IMR-90 (cell line): ENCODE data around the gene SNCA. TPM values are rescaled to one million over a fixed set of nuclear protein-coding genes. Genes with fewer than 3 reads are reported as not detected.

ENCODE experiments used
- ATAC-seq: fragments of 200-7000 bp; cut with Tn5 transposase; 2 replicates; pipeline ENCODE4 v1.9.1; 2020; ENCODE audit warnings: low read depth, mild to moderate bottlenecking, moderate library complexity
- BruUV-seq: library from RNA; stranded (reverse); fragments of 400-500 nt; replicated peaks from 2 replicates; lab custom pipeline; 2021; lab: Mats Ljungman, UMichigan
- CTCF ChIA-PET: fragments of 300-600 bp; formaldehyde crosslinking; extraction: SDS; loops from one replicate; lab custom pipeline; 2021; ENCODE audit warnings: antibody characterized with exemption; lab: Yijun Ruan, JAX
- POLR2A ChIA-PET: fragments of 300-600 bp; sonication (Branson Sonifier 250); formaldehyde crosslinking; loops from one replicate; lab custom pipeline; 2022; ENCODE audit warnings: antibody characterized with exemption; ENCODE audit not compliant: unreplicated experiment; lab: Charles Lee
- DNase-seq: peaks from one replicate; pipeline ENCODE4 v3.0.0; 2013
- H2AFZ ChIP-seq: replicated peaks from 2 replicates; pipeline ENCODE3; 2013; ENCODE audit warnings: low read length, mild to moderate bottlenecking; ENCODE audit not compliant: poor library complexity
- H2AK5ac ChIP-seq: 2 replicates; pipeline ENCODE4 v1.6.1; 2013; ENCODE audit warnings: low read depth, low read length, inconsistent platforms
- H2AK9ac ChIP-seq: replicated peaks from 2 replicates; pipeline ENCODE3; 2013; ENCODE audit warnings: mild to moderate bottlenecking, low read depth, low read length, moderate library complexity; ENCODE audit not compliant: poor library complexity
- H2BK120ac ChIP-seq: 2 replicates; pipeline ENCODE4 v1.6.1; 2013; ENCODE audit warnings: low read depth, low read length, inconsistent platforms
- H2BK15ac ChIP-seq: 3 replicates; pipeline ENCODE4 v1.6.1; 2013; ENCODE audit warnings: low read depth, low read length, inconsistent platforms
- H2BK20ac ChIP-seq: 2 replicates; pipeline ENCODE4 v1.6.1; 2013; ENCODE audit warnings: low read depth, mild to moderate bottlenecking, inconsistent platforms, low read length, moderate library complexity
- H2BK5ac ChIP-seq: 2 replicates; pipeline ENCODE4 v1.6.1; 2013; ENCODE audit warnings: mild to moderate bottlenecking, low read depth, low read length, inconsistent platforms; ENCODE audit not compliant: poor library complexity, severe bottlenecking
- H3K14ac ChIP-seq: replicated peaks from 2 replicates; pipeline ENCODE4 v1.6.1; 2013; ENCODE audit warnings: low read depth, low read length, inconsistent platforms
- H3K18ac ChIP-seq: 2 replicates; pipeline ENCODE4 v1.6.1; 2013; ENCODE audit warnings: low read depth, low read length, control low read depth
- H3K23ac ChIP-seq: 2 replicates; pipeline ENCODE4 v1.6.1; 2013; ENCODE audit warnings: low read depth, low read length, inconsistent platforms
- H3K27ac ChIP-seq: 2 replicates; pipeline ENCODE4 v1.5.1; 2013; ENCODE audit warnings: mild to moderate bottlenecking, control low read depth, low read length; ENCODE audit not compliant: insufficient read depth
- H3K27me3 ChIP-seq: 2 replicates; pipeline ENCODE4 v1.6.1; 2013; ENCODE audit warnings: low read length; ENCODE audit not compliant: control insufficient read depth, insufficient read depth
- H3K36me3 ChIP-seq: 2 replicates; pipeline ENCODE4 v1.6.1; 2013; ENCODE audit warnings: low read length, mixed read lengths; ENCODE audit not compliant: control insufficient read depth, insufficient read depth
- H3K4ac ChIP-seq: 2 replicates; pipeline ENCODE4 v1.6.1; 2013; ENCODE audit warnings: low read depth, low read length, inconsistent platforms
- H3K4me1 ChIP-seq: 2 replicates; pipeline ENCODE4 v1.6.1; 2013; ENCODE audit warnings: low read length, mixed read lengths; ENCODE audit not compliant: control insufficient read depth, insufficient read depth
- H3K4me2 ChIP-seq: 2 replicates; pipeline ENCODE4 v1.6.1; 2013; ENCODE audit warnings: low read depth, mild to moderate bottlenecking, control low read depth, low read length, moderate library complexity
- H3K4me3 ChIP-seq: 2 replicates; pipeline ENCODE4 v1.5.1; 2013; ENCODE audit warnings: low read depth, mild to moderate bottlenecking, control low read depth, low read length, moderate library complexity; ENCODE audit not compliant: insufficient read depth
- H3K56ac ChIP-seq: 2 replicates; pipeline ENCODE4 v1.6.1; 2013; ENCODE audit warnings: low read length, inconsistent platforms; ENCODE audit not compliant: insufficient read depth; ENCODE audit errors: extremely low read depth
- H3K79me1 ChIP-seq, 2 experiments: 2 replicates each; pipeline ENCODE4 v1.6.1; 2013; ENCODE audit warnings: low read length in 2 of 2, inconsistent platforms in 1 of 2, low read depth in 1 of 2
- H3K9ac ChIP-seq: 2 replicates; pipeline ENCODE4 v1.6.1; 2013; ENCODE audit warnings: low read depth, low read length, control low read depth
- H3K9me1 ChIP-seq: 2 replicates; pipeline ENCODE4 v1.6.1; 2013; ENCODE audit warnings: low read length, inconsistent platforms; ENCODE audit not compliant: insufficient read depth
- H3K9me3 ChIP-seq: 2 replicates; pipeline ENCODE4 v1.6.1; 2013; ENCODE audit warnings: low read length; ENCODE audit not compliant: control insufficient read depth, insufficient read depth
- H4K20me1 ChIP-seq: 2 replicates; pipeline ENCODE4 v1.6.1; 2013; ENCODE audit warnings: low read length, inconsistent platforms; ENCODE audit not compliant: insufficient read depth
- H4K5ac ChIP-seq: 2 replicates; pipeline ENCODE4 v1.6.1; 2013; ENCODE audit warnings: mild to moderate bottlenecking, low read depth, low read length, control low read depth
- H4K8ac ChIP-seq, 2 experiments: 2 replicates each; pipeline ENCODE4 v1.6.1; 2013; ENCODE audit warnings: low read depth in 2 of 2, low read length in 2 of 2, control low read depth in 1 of 2, inconsistent platforms in 1 of 2
- H4K91ac ChIP-seq: 2 replicates; pipeline ENCODE4 v1.6.1; 2013; ENCODE audit warnings: low read depth, low read length, inconsistent platforms; ENCODE audit not compliant: insufficient read depth
- BHLHE40 ChIP-seq: fragments of 150-350 bp; IDR thresholded peaks from 2 replicates; pipeline ENCODE4 v1.6.1; 2016; ENCODE audit warnings: mild to moderate bottlenecking, low read depth, low read length
- RCOR1 ChIP-seq: IDR thresholded peaks from 2 replicates; pipeline ENCODE4 v1.6.1; 2012; ENCODE audit warnings: mild to moderate bottlenecking, low read length, improper control_type of control experiment; ENCODE audit not compliant: insufficient replicate concordance
- WGBS, 2 experiments: methylation state at CpG; one replicate each; pipeline versions ENCODE4 v1.1.5 to v1.1.7; 2013; ENCODE audit warnings: missing lambda C conversion rate in 2 of 2; ENCODE audit not compliant: insufficient read length in 1 of 2; ENCODE audit errors: extremely low coverage in 2 of 2; 5-methylcytosine and 5-hydroxymethylcytosine counted together
- dilution Hi-C: fragments of 300-500 bp; cut with HindIII; formaldehyde crosslinking; loops from one replicate; pipeline ENCODE4 v1.14.3; 2018; ENCODE audit warnings: low sequenced_read_pairs; ENCODE audit not compliant: unreplicated experiment
- in situ Hi-C: fragments of 300-500 bp; cut with MboI; formaldehyde crosslinking; loops from 3 replicates; pipeline ENCODE4 v1.14.3; 2019; ENCODE audit warnings: low sequenced_read_pairs, inconsistent platforms, mixed read lengths
- intact Hi-C: fragments of 100-400 bp; cut with micrococcal nuclease; formaldehyde crosslinking; loops from 2 replicates; pipeline ENCODE4 v1.10.0; 2022
- polyA plus RNA-seq, 3 experiments: library from polyadenylated mRNA; depleted of rRNA; stranded (reverse); fragments of >200 nt; gene quantifications; 2 replicates each; pipeline ENCODE4 v1.2.3, GENCODE V29; 2012; ENCODE audit warnings: low replicate concordance in 1 of 3
- total RNA-seq: library from RNA; depleted of rRNA; stranded (reverse); fragments of >200 nt; gene quantifications from 2 replicates; pipeline ENCODE4 v1.2.3, GENCODE V29; 2012
- TF ChIP-seq, protein P1 (sequence below): fragments of 150-350 bp; IDR thresholded peaks from 2 replicates; pipeline ENCODE4 v1.6.1; 2016; ENCODE audit warnings: low read depth, mild to moderate bottlenecking, low read length, moderate library complexity, borderline replicate concordance

SNCA gene
- total and polyA plus RNA-seq, 2 of the 4 experiments (the other 2 are of a cell fraction): 0.36 to 0.46 TPM

DNA sequence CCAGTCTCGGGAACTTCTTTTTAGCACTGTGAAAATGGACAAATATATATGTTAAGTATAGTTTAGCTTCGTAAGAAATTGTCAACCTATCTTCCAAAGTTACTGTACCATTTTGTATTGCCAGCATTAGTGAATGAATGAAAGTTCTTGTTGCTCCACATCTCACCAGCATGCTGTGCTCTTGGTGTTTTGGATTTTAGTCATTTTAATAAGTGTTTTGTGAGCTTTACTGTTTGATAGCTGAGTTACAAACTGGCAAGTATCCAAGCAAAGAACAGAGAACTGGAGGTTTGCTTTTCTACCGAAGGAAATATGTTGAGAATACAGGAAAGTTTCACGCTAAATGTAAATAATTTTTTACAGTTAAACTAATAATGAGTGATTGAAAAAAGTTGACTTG lies 33.0 kb downstream of the SNCA start:
- in situ Hi-C loops: no loop called here
- DNase-seq: no peak
- Histone ChIP-seq H3K27ac (no peak overlapping the region), H3K9me3 (no peaks in the 10 kb centered on the region), H2AFZ (no peak overlapping the region), H3K4ac (no peak overlapping the region), H3K4me3 (no peak overlapping the region), H3K23ac (no peak overlapping the region), H3K18ac (no peak overlapping the region), H3K9me1 (no peaks in the 10 kb centered on the region), H3K14ac (no peak overlapping the region), H2BK120ac (no peak overlapping the region), H2BK15ac (no peak overlapping the region), H4K5ac (no peak overlapping the region), H4K20me1 (no peaks in the 10 kb centered on the region), H3K4me1 (peaks cover 2% of the 10 kb centered on the region; the same call in 1 of the 2 replicates), H3K79me1 (no peaks in the 10 kb centered on the region), H2AK9ac (no peak overlapping the region), H3K56ac (no peak overlapping the region), H4K91ac (no peak overlapping the region), H4K8ac (no peak overlapping the region), H2BK5ac (no peak overlapping the region), H2AK5ac (no peak overlapping the region), H3K36me3 (no peaks in the 10 kb centered on the region), H2BK20ac (no peak overlapping the region), H3K27me3 (no peaks in the 10 kb centered on the region), H3K4me2 (no peak overlapping the region), H3K9ac (no peak overlapping the region)
- intact Hi-C loops: no loop called here
- TF ChIP-seq RCOR1 (no peak), BHLHE40 (no peak)
- TF ChIP-seq, protein P1, sequence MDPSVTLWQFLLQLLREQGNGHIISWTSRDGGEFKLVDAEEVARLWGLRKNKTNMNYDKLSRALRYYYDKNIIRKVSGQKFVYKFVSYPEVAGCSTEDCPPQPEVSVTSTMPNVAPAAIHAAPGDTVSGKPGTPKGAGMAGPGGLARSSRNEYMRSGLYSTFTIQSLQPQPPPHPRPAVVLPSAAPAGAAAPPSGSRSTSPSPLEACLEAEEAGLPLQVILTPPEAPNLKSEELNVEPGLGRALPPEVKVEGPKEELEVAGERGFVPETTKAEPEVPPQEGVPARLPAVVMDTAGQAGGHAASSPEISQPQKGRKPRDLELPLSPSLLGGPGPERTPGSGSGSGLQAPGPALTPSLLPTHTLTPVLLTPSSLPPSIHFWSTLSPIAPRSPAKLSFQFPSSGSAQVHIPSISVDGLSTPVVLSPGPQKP: no peak
- dilution Hi-C loops: no loop called here
- no peak for ATAC-seq
- BruUV-seq: no TSS peak
- CTCF ChIA-PET: no interaction called here
- WGBS, 2 experiments: no CpG with 5 or more reads among the region's 4 CpGs
- POLR2A ChIA-PET: no interaction called here
